Omental fat pad (tissue), 4 donors: ENCODE data around the gene PSMB7. TPM values are rescaled to one million over a fixed set of nuclear protein-coding genes. Genes with fewer than 3 reads are reported as not detected.

Experiments
- ATAC-seq: fragments of 150-250 bp; one replicate; pipeline ENCODE4 v1.9.1; 2016; ENCODE audit warnings: mild to moderate bottlenecking, moderate library complexity; ENCODE audit not compliant: low FRiP score
- DNase-seq: peaks from one replicate; pipeline ENCODE4 v3.0.0-alpha.2; 2019; ENCODE audit warnings: low spot score
- CTCF ChIP-seq, 3 donors: fragments of 450-650 bp; IDR thresholded peaks; one replicate each; pipeline ENCODE4 v1.5.1; 2016 to 2017; ENCODE audit warnings: antibody characterized with exemption in 3 of 3, mild to moderate bottlenecking in 3 of 3, moderate library complexity in 2 of 3
- total RNA-seq, 4 donors: library from RNA; depleted of rRNA; stranded (reverse); fragments of >200 nt; gene quantifications; one replicate each; pipeline ENCODE4 v1.1.0, GENCODE V29; 2016

The PSMB7 gene
- total RNA-seq, 4 donors from 2014 or later: 172 to 200 (median 187) TPM

GRCh38 chr9:124309667-124310084, 105.6 kb downstream of the PSMB7 start:
- DNase-seq (no peak), ATAC-seq (no peak)
- TF ChIP-seq CTCF (IDR thresholded peaks at IDR 0.05): no peak

- DNase-seq (no peak), ATAC-seq (no peak)
- no peak for TF ChIP-seq CTCF (IDR thresholded peaks at IDR 0.05)
Observed at GRCh38 chr9:124308606-124309491, 106.4 kb downstream of the PSMB7 start.

DNA sequence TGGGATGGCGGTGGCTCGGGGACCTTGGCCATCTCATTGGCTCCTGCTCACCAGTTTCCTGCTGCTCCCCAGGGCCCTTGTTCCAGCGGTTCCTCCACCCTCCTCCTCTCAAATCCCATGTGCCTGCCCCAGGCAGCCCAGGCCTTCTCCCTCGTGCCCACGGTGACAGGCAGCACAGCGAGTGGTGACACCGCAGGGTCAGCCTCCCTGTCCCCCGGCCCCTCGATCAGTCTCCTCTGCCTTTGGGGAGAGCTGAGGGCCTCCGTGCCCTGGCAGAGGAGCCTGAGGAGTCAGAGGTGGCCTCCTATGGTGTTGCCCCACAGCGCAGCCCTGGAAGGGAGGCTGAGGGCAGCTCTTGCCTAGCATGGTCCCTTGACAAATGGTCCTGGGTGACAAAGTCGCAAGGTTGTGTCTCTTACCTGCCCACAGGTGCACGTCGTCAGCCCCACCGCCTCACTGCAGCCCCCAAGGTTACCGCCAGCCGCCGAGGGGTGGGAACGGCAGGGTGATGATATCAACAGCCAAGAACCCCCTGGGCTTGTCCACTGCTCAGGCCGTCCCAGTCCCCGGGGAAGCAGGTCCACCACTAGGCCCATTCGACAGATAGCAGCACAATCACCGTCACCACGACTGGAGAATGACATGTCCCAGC, 107.7 kb downstream of the PSMB7 start:
- DNase-seq (no peak), ATAC-seq (no peak)
- no peak for TF ChIP-seq CTCF (IDR thresholded peaks at IDR 0.05)

- TF ChIP-seq CTCF (IDR thresholded peaks at IDR 0.05): no peak
- DNase-seq: no peak
- peak; percentile 15 for ATAC-seq
Observed at GRCh38 chr9:124306098-124306735, 109.0 kb downstream of the PSMB7 start.

DNA sequence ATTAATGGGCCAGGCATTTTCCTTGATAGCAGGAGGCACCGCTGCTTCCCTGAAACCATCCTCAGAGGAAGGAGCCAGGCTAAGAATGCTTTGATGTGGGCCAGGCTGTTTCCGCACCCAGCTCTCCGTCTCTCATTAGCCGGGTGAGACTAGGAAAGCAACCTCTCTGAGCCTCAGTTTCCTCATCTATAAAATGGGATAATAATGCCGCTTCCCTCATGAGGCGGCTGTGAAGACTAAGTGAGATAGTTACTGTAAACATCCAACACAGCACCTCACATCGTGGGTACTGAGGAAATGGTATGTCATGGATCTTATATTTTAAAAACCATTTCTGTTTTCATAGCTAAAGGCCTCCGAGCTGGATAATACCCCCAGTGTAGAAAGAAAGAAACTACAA, 111.0 kb downstream of the PSMB7 start:
- TF ChIP-seq CTCF (IDR thresholded peaks at IDR 0.05): no peak
- ATAC-seq: no peak
- no peak for DNase-seq

DNA sequence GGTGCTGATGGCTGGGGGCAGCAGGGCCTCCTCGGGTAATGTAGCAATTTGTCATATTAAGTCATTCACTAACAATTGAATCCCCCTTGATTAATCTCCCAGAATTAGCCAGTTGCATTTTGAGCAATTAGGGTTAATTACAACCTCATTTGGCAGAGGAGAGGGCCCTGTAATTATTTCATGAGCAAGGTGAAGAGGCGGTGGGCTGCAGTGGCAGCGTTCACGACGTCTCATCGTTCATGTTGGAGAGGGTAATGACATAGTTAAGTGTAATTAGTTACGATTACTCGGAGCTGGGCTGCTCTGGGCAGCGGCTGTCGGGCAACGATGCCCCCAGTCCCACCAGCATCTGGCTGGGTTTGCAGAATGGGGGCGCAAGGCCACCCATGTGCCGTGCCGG, 111.5 kb downstream of the PSMB7 start:
- DNase-seq: no peak
- TF ChIP-seq CTCF (IDR thresholded peaks at IDR 0.05): no peak
- no peak for ATAC-seq

Other genes with a start within 250 kb of the PSMB7 start
- 10 to 100 TPM; 11.8 to 52.1 (median 29.0) TPM for gene NEK6, start 157.5 kb downstream of the PSMB7 start, total RNA-seq
- gene ADGRD2, start 35.0 kb upstream of the PSMB7 start, total RNA-seq: not detected
- not detected for gene NR5A1, start 92.0 kb upstream of the PSMB7 start, total RNA-seq